Spleen (tissue), 11 donors: Measurements from ENCODE around the gene ALPP. TPM values are rescaled to one million over a fixed set of nuclear protein-coding genes. Genes with fewer than 3 reads are reported as not detected.

Experiments
- DNase-seq: peaks from one replicate; pipeline ENCODE4 v3.0.0-alpha.2; 2020
- H3K27ac ChIP-seq, 8 donors: fragments of 200-600 bp; sonication (generic) in 7 of 8; 1 replicate in 4 of 8; 2 replicates in 4 of 8; pipeline versions ENCODE4 v1.5.0 to v1.8.0; 2016 to 2021; ENCODE audit warnings: inconsistent platforms in 4 of 8, mild to moderate bottlenecking in 4 of 8, moderate library complexity in 1 of 8
- H3K27me3 ChIP-seq, 7 donors: fragments of 200-600 bp; sonication (generic) in 6 of 7; replicated peaks in 1 of 7; 1 replicate in 4 of 7; 2 replicates in 3 of 7; pipeline versions ENCODE4 v1.5.0 to v1.8.0; 2016 to 2021; ENCODE audit warnings: inconsistent platforms in 3 of 7, mild to moderate bottlenecking in 1 of 7
- H3K36me3 ChIP-seq, 6 donors: fragments of 200-600 bp; sonication (generic) in 5 of 6; 1 replicate in 4 of 6; 2 replicates in 2 of 6; pipeline versions ENCODE4 v1.5.0 to v1.8.0; 2016 to 2021; ENCODE audit warnings: inconsistent platforms in 2 of 6
- H3K4me1 ChIP-seq, 6 donors: fragments of 200-600 bp; sonication (generic) in 5 of 6; 1 replicate in 3 of 6; 2 replicates in 3 of 6; pipeline versions ENCODE4 v1.5.0 to v1.8.0; 2016 to 2021; ENCODE audit warnings: inconsistent platforms in 3 of 6
- H3K4me3 ChIP-seq, 8 donors: fragments of 200-600 bp; sonication (generic) in 7 of 8; 1 replicate in 4 of 8; 2 replicates in 4 of 8; pipeline versions ENCODE4 v1.5.0 to v1.8.0; 2016 to 2021; ENCODE audit warnings: inconsistent platforms in 4 of 8, mild to moderate bottlenecking in 4 of 8, moderate library complexity in 2 of 8
- H3K9me3 ChIP-seq, 8 donors: fragments of 200-600 bp; sonication (generic) in 7 of 8; 1 replicate in 4 of 8; 2 replicates in 4 of 8; pipeline versions ENCODE4 v1.5.0 to v1.8.0; 2016 to 2021; ENCODE audit warnings: inconsistent platforms in 4 of 8
- POLR2A ChIP-seq, 3 donors: fragments of 450-650 bp; IDR thresholded peaks; one replicate each; pipeline ENCODE4 v1.5.1; 2017; ENCODE audit warnings: antibody characterized with exemption in 3 of 3, mild to moderate bottlenecking in 1 of 3
- POLR2AphosphoS5 ChIP-seq, 3 donors: sonication (generic); formaldehyde crosslinking; IDR thresholded peaks; one replicate each; pipeline ENCODE4 v1.5.1; 2017; ENCODE audit warnings: antibody characterized with exemption in 3 of 3
- whole genome bisulfite sequencing, 5 donors: extraction: QIAGEN DNeasy Blood & Tissue Kit in 3 of 5; methylation state at CpG; one replicate each; pipeline versions ENCODE4 v1.1.5 to v1.1.7; 2013 to 2018; 5-methylcytosine and 5-hydroxymethylcytosine counted together
- intact Hi-C: fragments of 100-400 bp; cut with DNase I; formaldehyde crosslinking; loops from one replicate; pipeline ENCODE4 v1.15.0; 2023; ENCODE audit warnings: low total_unique reads
- polyA plus RNA-seq, 3 donors: library from polyadenylated mRNA; stranded (reverse); fragments of 200-250 nt; gene quantifications; one replicate each; pipeline ENCODE4 v1.2.1, GENCODE V29; 2013
- total RNA-seq, 7 donors: library from RNA; depleted of rRNA in 3 of 7; stranded (reverse); fragments of >200 nt in 3 of 7; fragmentation: NEBNext Ultra II Directional in 4 of 7; extraction: Animal tissue kit (Norgen Biotek cat#: 25700) in 4 of 7; gene quantifications; one replicate each; pipeline versions ENCODE4 v1.1.0 to v1.2.1, GENCODE V29; 2016 to 2021
- TF ChIP-seq, protein P1 (sequence below), 11 experiments: fragments of 200-600 bp in 7 of 11; fragments of 450-650 bp in 4 of 11; sonication (generic) in 4 of 11; IDR thresholded peaks in 8 of 11; conservative IDR thresholded peaks in 3 of 11; 1 replicate in 7 of 11; 2 replicates in 4 of 11; pipeline versions ENCODE4 v1.4.0 to v1.8.0; 2016 to 2021; ENCODE audit warnings: antibody characterized with exemption in 11 of 11, inconsistent platforms in 4 of 11, mild to moderate bottlenecking in 1 of 11
- donor health status: healthy with polysubstance abuse.
- donor health status: DM: no; HTN: no; CAD: no; lungs with moderate emphysema.
- donor health status: DM: no; HTN: no; CAD: no.
- donor health status: Bipolar disorder and iron deficiency.
- donor health status: healthy.
- donor health status: DM: no; HTN: no; CAD: no.
- donor health status: DM: yes; HTN: yes; CAD: no.

The ALPP gene
- total and polyA plus RNA-seq, 10 donors: not detected

DNA sequence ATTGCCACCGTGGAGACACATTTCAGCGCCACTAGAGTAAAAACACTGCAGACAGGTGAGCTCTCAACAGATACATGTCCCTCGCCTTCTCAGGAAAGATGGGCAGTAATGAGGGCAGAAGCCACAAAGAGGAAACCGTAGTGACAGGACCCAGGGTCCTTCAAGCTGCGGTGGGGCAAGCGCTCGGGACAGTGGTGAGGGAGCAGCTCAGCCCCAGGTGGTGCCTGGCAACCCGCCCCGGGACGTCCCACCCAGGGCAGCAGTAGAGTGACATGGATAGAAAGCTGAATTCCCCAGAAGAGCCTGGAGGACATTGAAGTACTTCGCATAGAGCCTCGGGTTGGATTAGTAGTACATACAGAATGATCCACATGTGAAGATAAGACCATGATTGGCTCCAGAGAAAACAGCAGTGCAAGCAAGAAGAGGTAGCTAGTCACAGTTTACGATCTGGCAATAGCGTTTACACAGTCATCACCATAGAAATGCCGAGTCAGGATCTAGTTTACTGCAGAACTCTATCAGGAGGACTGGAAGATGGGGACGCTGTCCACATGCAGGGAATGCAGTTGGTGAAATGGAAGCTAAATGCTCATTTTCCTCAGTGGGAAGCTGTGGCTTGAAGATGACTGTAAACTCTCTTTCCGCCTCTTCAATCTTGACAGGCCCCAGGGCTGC is 37.4 kb upstream of the ALPP start:
- Histone ChIP-seq H3K9me3 (no peaks in the 10 kb centered on the region), H3K4me1 (no peaks in the 10 kb centered on the region), H3K36me3 (peaks cover 0 to 14% (median 7%) of the 10 kb centered on the region in 6 donors), H3K27ac (no peak overlapping the region), H3K27me3 (no peaks in the 10 kb centered on the region), H3K4me3 (no peak overlapping the region)
- TF ChIP-seq POLR2AphosphoS5 (IDR thresholded peaks at IDR 0.05): no peak
- TF ChIP-seq, protein P1, sequence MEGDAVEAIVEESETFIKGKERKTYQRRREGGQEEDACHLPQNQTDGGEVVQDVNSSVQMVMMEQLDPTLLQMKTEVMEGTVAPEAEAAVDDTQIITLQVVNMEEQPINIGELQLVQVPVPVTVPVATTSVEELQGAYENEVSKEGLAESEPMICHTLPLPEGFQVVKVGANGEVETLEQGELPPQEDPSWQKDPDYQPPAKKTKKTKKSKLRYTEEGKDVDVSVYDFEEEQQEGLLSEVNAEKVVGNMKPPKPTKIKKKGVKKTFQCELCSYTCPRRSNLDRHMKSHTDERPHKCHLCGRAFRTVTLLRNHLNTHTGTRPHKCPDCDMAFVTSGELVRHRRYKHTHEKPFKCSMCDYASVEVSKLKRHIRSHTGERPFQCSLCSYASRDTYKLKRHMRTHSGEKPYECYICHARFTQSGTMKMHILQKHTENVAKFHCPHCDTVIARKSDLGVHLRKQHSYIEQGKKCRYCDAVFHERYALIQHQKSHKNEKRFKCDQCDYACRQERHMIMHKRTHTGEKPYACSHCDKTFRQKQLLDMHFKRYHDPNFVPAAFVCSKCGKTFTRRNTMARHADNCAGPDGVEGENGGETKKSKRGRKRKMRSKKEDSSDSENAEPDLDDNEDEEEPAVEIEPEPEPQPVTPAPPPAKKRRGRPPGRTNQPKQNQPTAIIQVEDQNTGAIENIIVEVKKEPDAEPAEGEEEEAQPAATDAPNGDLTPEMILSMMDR (IDR thresholded peaks at IDR 0.05 in 8 of 11, conservative IDR thresholded peaks at IDR 0.05 in 3 of 11): no peak
- no peak for TF ChIP-seq POLR2A (IDR thresholded peaks at IDR 0.05)
- DNase-seq: peak; percentile 44
- intact Hi-C loops: no loop called here
- 89 to 95% (median 92%) methylated on average over 17 of the region's 17 CpGs for WGBS, 5 donors

DNA sequence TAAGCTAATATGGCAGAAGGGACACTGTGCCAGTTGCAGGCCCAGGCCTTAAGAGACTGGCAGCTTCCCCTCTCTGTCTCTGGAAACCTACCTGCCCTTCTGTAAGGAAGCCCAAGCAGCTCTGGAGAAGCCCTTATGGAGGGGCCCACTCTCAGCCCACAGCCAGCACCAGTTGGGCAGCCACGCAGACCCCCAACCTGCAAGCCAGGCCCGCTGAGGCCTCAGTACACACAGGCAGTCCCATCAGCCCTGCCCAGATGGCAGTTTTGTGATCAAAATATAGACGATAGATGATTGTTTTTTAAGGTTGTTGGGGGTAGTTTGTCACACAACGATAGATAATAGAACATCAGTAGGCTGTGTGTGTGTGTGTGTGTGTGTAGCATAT is 36.8 kb upstream of the ALPP start:
- TF ChIP-seq POLR2A (IDR thresholded peaks at IDR 0.05): no peak
- TF ChIP-seq, protein P1 (IDR thresholded peaks at IDR 0.05 in 8 of 11, conservative IDR thresholded peaks at IDR 0.05 in 3 of 11): no peak
- Histone ChIP-seq H3K27ac (no peak overlapping the region), H3K36me3 (peaks cover 0 to 8% (median 4%) of the 10 kb centered on the region in 6 donors), H3K4me1 (no peaks in the 10 kb centered on the region), H3K27me3 (no peaks in the 10 kb centered on the region), H3K9me3 (no peaks in the 10 kb centered on the region), H3K4me3 (no peak overlapping the region)
- DNase-seq: peak; percentile 22
- 81 to 97% (median 96%) methylated on average over 3 to 4 of the region's 4 CpGs for WGBS, 5 donors
- intact Hi-C loops: no loop called here

DNA sequence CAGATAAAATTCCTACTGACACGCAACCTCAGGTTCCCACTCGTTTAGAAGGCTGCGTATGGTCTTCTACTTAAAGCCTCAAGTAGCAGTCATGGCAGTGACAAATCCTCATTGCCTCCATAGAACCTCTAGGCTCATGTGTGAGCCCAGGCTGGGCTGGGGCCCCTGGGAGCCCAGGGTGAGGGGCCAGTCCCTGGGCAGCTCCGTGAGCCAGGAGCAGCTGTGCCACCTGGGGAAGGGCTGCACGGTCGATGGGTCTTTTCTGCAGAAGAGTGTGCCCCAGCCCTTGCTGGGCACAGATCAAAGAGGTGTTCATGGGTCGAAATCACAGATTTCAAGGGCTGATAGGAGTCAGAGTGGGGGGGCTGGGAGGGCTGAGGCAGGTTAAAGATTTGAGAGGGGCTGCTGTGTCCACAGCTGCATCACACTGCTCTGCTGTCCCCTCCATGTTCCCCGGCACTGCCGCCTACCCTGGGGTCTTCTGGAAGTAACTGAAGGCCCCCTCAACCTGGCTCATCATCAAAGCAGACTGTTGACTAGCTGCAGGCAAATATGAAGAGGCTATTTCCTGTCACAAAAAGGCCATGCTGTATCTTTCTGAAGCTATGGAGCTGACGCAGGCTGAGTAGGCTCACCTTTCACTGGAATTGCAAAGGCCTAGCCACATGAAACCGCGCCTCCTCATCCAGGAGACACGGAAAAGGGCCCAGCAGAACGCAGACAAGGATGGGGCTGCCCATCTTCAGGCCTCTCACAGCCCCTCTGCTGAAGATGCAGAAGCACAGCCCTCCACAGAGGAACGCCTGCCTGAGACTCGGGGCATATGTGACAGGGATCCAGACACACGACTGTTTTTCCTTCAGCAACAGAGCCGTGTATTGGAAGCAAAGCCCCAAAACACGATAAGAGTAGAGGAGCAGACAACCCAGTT is 35.7 kb upstream of the ALPP start:
- Histone ChIP-seq H3K27me3 (peaks cover 0 to 3% (median 0%) of the 10 kb centered on the region in 7 donors), H3K27ac (no peak overlapping the region), H3K9me3 (peaks cover 0 to 5% (median 0%) of the 10 kb centered on the region in 8 donors), H3K4me1 (no peaks in the 10 kb centered on the region), H3K4me3 (no peak overlapping the region), H3K36me3 (no peaks in the 10 kb centered on the region)
- peak; percentile 57 for DNase-seq
- TF ChIP-seq, protein P1 (IDR thresholded peaks at IDR 0.05 in 8 of 11, conservative IDR thresholded peaks at IDR 0.05 in 3 of 11): no peak
- TF ChIP-seq POLR2AphosphoS5 (IDR thresholded peaks at IDR 0.05) (peak in 1 of 3 donors; percentile 27), POLR2A (IDR thresholded peaks at IDR 0.05) (no peak)
- intact Hi-C loops: no loop called here
- 76 to 82% (median 80%) methylated on average over 19 of the region's 19 CpGs for WGBS, 5 donors

DNA sequence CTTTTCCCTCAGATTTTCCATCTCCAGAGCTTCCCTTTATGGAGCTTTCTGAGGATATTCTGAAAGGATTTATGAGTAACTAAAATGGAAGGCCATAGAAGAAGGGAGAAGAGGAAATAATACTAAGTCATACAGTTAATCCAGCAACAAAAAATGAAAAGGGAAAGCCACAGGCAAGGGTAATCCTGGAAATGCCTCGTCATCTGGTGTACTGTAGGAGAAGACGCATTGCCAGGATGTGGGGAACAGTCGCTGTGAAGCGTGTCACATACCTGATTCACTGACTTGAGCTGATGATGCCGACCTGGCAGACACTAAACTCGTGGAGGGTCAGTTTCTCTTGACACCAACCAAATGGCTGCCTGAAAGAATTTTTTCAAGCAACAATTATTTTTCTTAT is 34.7 kb upstream of the ALPP start:
- Histone ChIP-seq H3K4me3 (no peak overlapping the region), H3K27me3 (peaks cover 0 to 12% (median 0%) of the 10 kb centered on the region in 7 donors), H3K27ac (no peak overlapping the region), H3K9me3 (peaks cover 0 to 5% (median 0%) of the 10 kb centered on the region in 8 donors), H3K4me1 (no peaks in the 10 kb centered on the region), H3K36me3 (no peaks in the 10 kb centered on the region)
- TF ChIP-seq POLR2AphosphoS5 (IDR thresholded peaks at IDR 0.05) (no peak), POLR2A (IDR thresholded peaks at IDR 0.05) (no peak)
- TF ChIP-seq, protein P1 (IDR thresholded peaks at IDR 0.05 in 8 of 11, conservative IDR thresholded peaks at IDR 0.05 in 3 of 11): no peak
- 27 to 46% (median 36%) methylated on average over 6 of the region's 6 CpGs for WGBS, 5 donors
- peak; percentile 5 for DNase-seq
- intact Hi-C loops: no loop called here
